HepG2 (cell line): ENCODE measurements around the gene CDK5RAP2.

ENCODE experiments used
- MAX ChIP-seq: IDR thresholded peaks from 2 replicates; pipeline ENCODE4 v1.6.1; 2012; ENCODE audit warnings: inconsistent platforms
- ZNF510 ChIP-seq: sonication (generic); formaldehyde crosslinking; IDR thresholded peaks from 2 replicates; pipeline ENCODE4 v1.4.0; 2020; ENCODE audit warnings: low read depth, mild to moderate bottlenecking, missing genetic modification reagents

GRCh38 chr9:120434532-120434931 lies 145.4 kb downstream of the CDK5RAP2 start:
- TF ChIP-seq ZNF510 (CRISPR knock-in tag): no peak
- no peak for TF ChIP-seq MAX
